Measurements from ENCODE around the gene CCDC121. TPM values are rescaled to one million over a fixed set of nuclear protein-coding genes. Genes with fewer than 3 reads are reported as not detected.
A peak's percentile ranks its signal among the peaks of the same experiment; 100 is the strongest.
"Not testable (repeated sequence)": the region's sequence is repeated elsewhere in the genome, so short reads cannot be mapped to it uniquely, and the experiment has no call there.

Gene CCDC121
- total RNA-seq, 5 donors from 2014 or later (not counting 1 experiment from before 2014, with no cell fraction given): 0.49 to 1.4 (median 1.2) TPM

DNA sequence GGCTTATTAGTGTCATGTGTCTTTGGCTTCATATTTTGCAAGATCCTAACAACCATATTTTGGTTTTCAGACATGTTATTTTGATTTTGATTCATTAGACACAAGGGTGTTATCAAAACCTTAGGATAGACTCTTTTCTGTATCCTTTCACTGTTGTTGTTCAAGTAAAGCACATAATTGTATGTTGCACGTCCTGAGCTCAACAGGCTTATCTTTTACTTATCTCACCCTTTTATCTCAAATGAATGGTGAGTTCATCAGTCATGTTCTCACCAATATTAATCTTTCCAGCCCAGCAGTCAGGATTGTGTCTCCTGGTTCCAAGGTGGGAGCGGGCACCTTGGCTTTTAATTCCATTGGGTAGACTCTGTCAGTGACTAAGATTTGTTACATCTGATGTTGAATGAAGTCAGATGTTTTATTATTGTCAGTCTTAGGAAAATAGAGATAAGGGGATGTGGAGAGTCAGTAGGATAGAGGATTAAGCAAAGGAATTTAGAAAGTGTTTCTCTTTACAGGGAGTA is 12.0 kb upstream of the CCDC121 start:
- no peaks in the 10 kb centered on the region for H3K27me3 ChIP-seq (replicated peaks in 1 of 2; ENCODE audit: control insufficient read depth in 2 of 2, extremely low read depth in 1 of 2, insufficient read depth in 2 of 2, low read length in 1 of 2)
- WGBS (ENCODE audit: insufficient coverage): 100% methylated on average over 1 of the region's 2 CpGs
- H3K4me1 Mint-ChIP-seq: peaks cover 4 to 14% (median 14%) of the 10 kb centered on the region in 3 donors
- ChIA-PET POLR2A (interaction anchor here in 1 of 2 donors (1.0 kb wide), 1 partner anchor 10 kb away, joined by 3 read pairs; no protein-coding TSS in a partner anchor), CTCF (interaction anchor here in 1 of 2 donors (1.4 kb wide), 1 partner anchor 43 kb away, joined by 4 read pairs; no protein-coding TSS in a partner anchor)
- no peak overlapping the region for H3K4me3 Mint-ChIP-seq
- no peaks in the 10 kb centered on the region for H3K27me3 Mint-ChIP-seq
- peaks cover 19 to 79% of the 10 kb centered on the region in 2 donors for H3K36me3 ChIP-seq (ENCODE audit: control insufficient read depth in 2 of 2, extremely low read depth in 1 of 2, insufficient read depth in 1 of 2, low read length in 1 of 2)
- no peak for ATAC-seq (replicated peaks in 1 of 4)
- H3K4me1 ChIP-seq (ENCODE audit: control insufficient read depth in 1 of 2, extremely low read depth in 1 of 2, insufficient read depth in 2 of 2, low read length in 2 of 2): no peaks in the 10 kb centered on the region
- H3K27ac Mint-ChIP-seq: no peak overlapping the region
- no peaks in the 10 kb centered on the region for H3K9me3 Mint-ChIP-seq
- no peak for DNase-seq
- peaks cover 50% of the 10 kb centered on the region for H3K36me3 Mint-ChIP-seq
- no peaks in the 10 kb centered on the region for H3K9me3 ChIP-seq
- no peak overlapping the region for H3K4me3 ChIP-seq (ENCODE audit: control insufficient read depth in 1 of 2, extremely low read depth in 1 of 2, low read length in 1 of 2)
- no peak overlapping the region for H3K27ac ChIP-seq (ENCODE audit: low read length)

DNA sequence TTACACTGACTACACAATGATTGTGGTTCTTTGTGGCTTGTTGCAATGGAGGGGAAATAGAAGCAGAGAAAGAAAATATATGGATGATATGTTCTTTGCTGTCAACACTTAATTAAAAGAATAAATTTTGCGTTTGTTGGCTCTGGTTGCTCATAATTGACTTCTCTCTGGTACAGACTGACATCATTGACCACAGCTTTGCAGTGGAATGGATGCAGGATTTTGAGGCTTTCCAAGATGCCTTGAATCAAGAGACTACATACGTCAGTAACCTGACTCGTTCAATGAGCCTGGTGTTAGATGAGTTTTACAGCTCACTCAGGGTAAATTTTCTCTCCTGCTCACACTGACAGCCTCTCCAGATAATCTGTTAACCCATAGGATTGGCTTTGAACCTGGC is 9.9 kb upstream of the CCDC121 start:
- Histone ChIP-seq H3K36me3 (ENCODE audit: control insufficient read depth in 2 of 2, extremely low read depth in 1 of 2, insufficient read depth in 1 of 2, low read length in 1 of 2) (peaks cover 16 to 85% of the 10 kb centered on the region in 2 donors), H3K27me3 (replicated peaks in 1 of 2; ENCODE audit: control insufficient read depth in 2 of 2, extremely low read depth in 1 of 2, insufficient read depth in 2 of 2, low read length in 1 of 2) (no peaks in the 10 kb centered on the region), H3K27ac (ENCODE audit: low read length) (no peak overlapping the region), H3K4me1 (ENCODE audit: control insufficient read depth in 1 of 2, extremely low read depth in 1 of 2, insufficient read depth in 2 of 2, low read length in 2 of 2) (no peaks in the 10 kb centered on the region), H3K9me3 (no peaks in the 10 kb centered on the region), H3K4me3 (ENCODE audit: control insufficient read depth in 1 of 2, extremely low read depth in 1 of 2, low read length in 1 of 2) (no peak overlapping the region)
- no peaks in the 10 kb centered on the region for H3K27me3 Mint-ChIP-seq
- H3K27ac Mint-ChIP-seq: peak overlapping the region; percentile 48 to 83
- peaks cover 60% of the 10 kb centered on the region for H3K36me3 Mint-ChIP-seq
- no peaks in the 10 kb centered on the region for H3K9me3 Mint-ChIP-seq
- no peak for DNase-seq
- CTCF ChIA-PET: no interaction called here
- 100% methylated on average over 1 of the region's 3 CpGs for WGBS (ENCODE audit: insufficient coverage)
- peaks cover 9 to 14% (median 14%) of the 10 kb centered on the region in 3 donors for H3K4me1 Mint-ChIP-seq
- no peak for ATAC-seq (replicated peaks in 1 of 4)
- POLR2A ChIA-PET: no interaction called here
- no peak overlapping the region for H3K4me3 Mint-ChIP-seq

DNA sequence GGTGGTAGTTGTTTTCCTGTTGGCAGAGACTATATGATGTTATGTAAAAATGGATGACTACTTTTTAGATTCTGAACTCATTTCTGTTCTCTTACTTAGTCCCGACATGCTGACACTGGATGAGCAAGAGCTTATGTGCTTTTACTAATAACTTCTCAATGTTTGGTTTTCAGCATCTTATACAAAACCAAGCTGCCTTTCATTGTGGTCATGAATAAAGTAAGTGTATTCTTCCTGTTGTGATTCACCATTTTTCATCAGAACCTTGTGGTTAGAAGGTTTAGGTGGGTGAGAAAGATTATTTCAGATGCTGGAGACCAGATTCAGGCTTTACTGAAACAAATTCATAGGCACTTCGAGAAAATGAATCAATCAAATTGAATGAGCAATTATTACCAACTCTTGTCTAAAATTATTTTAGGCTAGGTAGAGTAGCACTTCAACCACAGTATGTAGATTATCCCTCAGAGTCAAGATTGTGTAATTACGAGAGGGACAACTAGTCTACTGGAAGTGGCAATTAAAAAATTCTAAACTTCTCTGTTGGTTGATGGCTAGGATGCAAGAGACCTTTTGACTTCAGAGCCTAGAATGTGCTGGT is 9.3 kb upstream of the CCDC121 start:
- Histone ChIP-seq H3K4me3 (ENCODE audit: control insufficient read depth in 1 of 2, extremely low read depth in 1 of 2, low read length in 1 of 2) (no peak overlapping the region), H3K4me1 (ENCODE audit: control insufficient read depth in 1 of 2, extremely low read depth in 1 of 2, insufficient read depth in 2 of 2, low read length in 2 of 2) (no peaks in the 10 kb centered on the region), H3K27me3 (replicated peaks in 1 of 2; ENCODE audit: control insufficient read depth in 2 of 2, extremely low read depth in 1 of 2, insufficient read depth in 2 of 2, low read length in 1 of 2) (no peaks in the 10 kb centered on the region), H3K36me3 (ENCODE audit: control insufficient read depth in 2 of 2, extremely low read depth in 1 of 2, insufficient read depth in 1 of 2, low read length in 1 of 2) (peaks cover 16 to 87% of the 10 kb centered on the region in 2 donors), H3K9me3 (no peaks in the 10 kb centered on the region), H3K27ac (ENCODE audit: low read length) (peak overlapping the region; percentile 32)
- Mint-ChIP-seq H3K27me3 (no peaks in the 10 kb centered on the region), H3K9me3 (no peaks in the 10 kb centered on the region), H3K36me3 (peaks cover 62% of the 10 kb centered on the region), H3K4me1 (peaks cover 9 to 14% (median 14%) of the 10 kb centered on the region in 3 donors), H3K27ac (peak overlapping the region; percentile 80 to 83), H3K4me3 (peak overlapping the region in 1 of 3 donors; percentile 44)
- ChIA-PET POLR2A (no interaction called here), CTCF (no interaction called here)
- ATAC-seq (replicated peaks in 1 of 4): peak; percentile 35 to 85 (median 52)
- no CpG with 5 or more reads among the region's 3 CpGs for WGBS (ENCODE audit: insufficient coverage)
- peak in 1 of 35 experiments; percentile 27 for DNase-seq

DNA sequence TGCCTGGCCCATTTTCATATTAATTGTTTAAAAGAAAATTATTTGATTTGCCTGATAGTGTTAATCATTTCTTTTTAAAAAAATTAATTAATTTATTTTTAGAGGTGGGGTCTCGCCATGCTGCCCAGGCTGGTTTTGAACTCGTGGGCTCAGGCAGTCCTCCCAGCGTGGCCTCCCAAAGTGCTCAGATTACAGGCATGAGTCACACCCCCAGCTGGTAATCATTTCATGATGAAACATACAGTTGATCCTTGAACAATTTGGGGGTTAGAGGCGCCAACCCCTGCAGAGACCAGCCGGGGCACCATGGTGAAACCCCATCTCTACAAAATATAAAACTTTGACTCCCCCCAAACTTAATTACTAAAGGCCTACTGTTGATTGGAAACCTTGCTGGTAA is 8.0 kb upstream of the CCDC121 start:
- ChIA-PET POLR2A (no interaction called here), CTCF (no interaction called here)
- no peaks in the 10 kb centered on the region for H3K9me3 ChIP-seq
- no peak for DNase-seq
- H3K4me3 Mint-ChIP-seq: no peak overlapping the region
- H3K9me3 Mint-ChIP-seq: no peaks in the 10 kb centered on the region
- H3K36me3 Mint-ChIP-seq: peaks cover 67% of the 10 kb centered on the region
- peaks cover 9 to 22% (median 16%) of the 10 kb centered on the region in 3 donors for H3K4me1 Mint-ChIP-seq
- no peaks in the 10 kb centered on the region for H3K4me1 ChIP-seq (ENCODE audit: control insufficient read depth in 1 of 2, extremely low read depth in 1 of 2, insufficient read depth in 2 of 2, low read length in 2 of 2)
- no peaks in the 10 kb centered on the region for H3K27me3 Mint-ChIP-seq
- H3K27me3 ChIP-seq (replicated peaks in 1 of 2; ENCODE audit: control insufficient read depth in 2 of 2, extremely low read depth in 1 of 2, insufficient read depth in 2 of 2, low read length in 1 of 2): no peaks in the 10 kb centered on the region
- H3K27ac ChIP-seq (ENCODE audit: low read length): no peak overlapping the region
- no peak overlapping the region for H3K27ac Mint-ChIP-seq
- no peak for ATAC-seq (replicated peaks in 1 of 4)
- peaks cover 13 to 90% of the 10 kb centered on the region in 2 donors for H3K36me3 ChIP-seq (ENCODE audit: control insufficient read depth in 2 of 2, extremely low read depth in 1 of 2, insufficient read depth in 1 of 2, low read length in 1 of 2)
- no peak overlapping the region for H3K4me3 ChIP-seq (ENCODE audit: control insufficient read depth in 1 of 2, extremely low read depth in 1 of 2, low read length in 1 of 2)
- WGBS (ENCODE audit: insufficient coverage): no CpG with 5 or more reads among the region's 5 CpGs

DNA sequence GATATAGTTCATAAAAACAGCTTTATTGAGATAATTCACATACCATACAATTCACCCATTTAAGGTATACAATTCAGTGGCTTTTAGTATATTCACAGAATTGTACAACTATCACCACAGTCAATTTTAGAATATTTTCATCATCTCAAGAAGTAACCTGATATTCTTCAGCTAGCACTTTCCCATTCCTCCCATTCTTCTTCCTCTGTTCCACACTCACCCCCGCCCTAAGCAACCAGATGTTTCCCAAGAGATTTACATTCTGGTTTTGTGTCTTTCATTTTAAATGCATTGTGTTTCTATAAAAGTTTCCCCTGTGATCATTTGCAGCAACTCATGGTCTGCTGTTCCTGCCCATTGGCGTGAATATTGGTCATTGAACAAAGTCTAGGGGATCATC is 5.5 kb upstream of the CCDC121 start:
- peaks cover 63% of the 10 kb centered on the region for H3K36me3 Mint-ChIP-seq
- CTCF ChIA-PET: interaction anchor here in 1 of 2 donors (1.0 kb wide), 1 partner anchor 11 kb away, joined by 3 read pairs; no protein-coding TSS in a partner anchor
- no peak overlapping the region for H3K27ac ChIP-seq (ENCODE audit: low read length)

DNA sequence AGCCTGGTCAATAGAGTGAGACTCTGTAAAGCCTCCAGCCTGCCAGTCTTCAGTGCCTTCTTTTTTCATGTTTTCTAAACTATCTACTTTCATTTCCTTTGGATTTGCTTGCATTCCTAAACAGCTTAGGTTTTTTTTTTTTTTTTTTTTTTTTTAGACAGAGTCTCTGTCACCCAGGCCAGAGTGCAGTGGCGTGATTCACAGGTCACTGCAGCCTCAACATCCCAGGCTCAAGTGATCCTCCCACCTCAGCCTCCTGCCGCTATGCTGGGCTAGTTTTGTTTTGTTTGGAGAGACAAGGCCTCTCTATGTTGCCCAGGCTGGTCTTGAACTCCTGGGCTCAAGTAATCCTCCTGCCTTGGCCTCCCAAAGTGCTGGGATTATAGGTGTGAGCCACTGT is 1.4 kb upstream of the CCDC121 start:
- not testable (repeated sequence) for ATAC-seq (replicated peaks in 1 of 4); H3K9me3 ChIP-seq; H3K4me3 ChIP-seq (ENCODE audit: control insufficient read depth in 1 of 2, extremely low read depth in 1 of 2, low read length in 1 of 2); H3K9me3 Mint-ChIP-seq; H3K27me3 ChIP-seq (replicated peaks in 1 of 2; ENCODE audit: control insufficient read depth in 2 of 2, extremely low read depth in 1 of 2, insufficient read depth in 2 of 2, low read length in 1 of 2); H3K27ac ChIP-seq (ENCODE audit: low read length); H3K4me3 Mint-ChIP-seq; H3K27ac Mint-ChIP-seq; DNase-seq; H3K27me3 Mint-ChIP-seq
- CTCF ChIA-PET: interaction anchor here in 1 of 2 donors (0.6 kb wide), 1 partner anchor 34 kb away, joined by 3 read pairs; the partner anchor contains the start of gene SLC4A1AP
- POLR2A ChIA-PET: interaction anchor here in 1 of 2 donors (0.6 kb wide), 1 partner anchor 49 kb away, joined by 6 read pairs; no protein-coding TSS in a partner anchor
- Mint-ChIP-seq H3K36me3 (peaks cover 38% of the 10 kb centered on the region), H3K4me1 (peaks cover 12 to 40% (median 30%) of the 10 kb centered on the region in 3 donors)
- Histone ChIP-seq H3K36me3 (ENCODE audit: control insufficient read depth in 2 of 2, extremely low read depth in 1 of 2, insufficient read depth in 1 of 2, low read length in 1 of 2) (peaks cover 5 to 41% of the 10 kb centered on the region in 2 donors), H3K4me1 (ENCODE audit: control insufficient read depth in 1 of 2, extremely low read depth in 1 of 2, insufficient read depth in 2 of 2, low read length in 2 of 2) (peaks cover 12 to 22% of the 10 kb centered on the region in 2 experiments)
- no CpG with 5 or more reads among the region's 2 CpGs for WGBS (ENCODE audit: insufficient coverage)

More for the DNA sequence above, 5.5 kb upstream of the CCDC121 start:
- WGBS (ENCODE audit: insufficient coverage): 100% methylated on average over 1 of the region's 2 CpGs
- Histone ChIP-seq H3K36me3 (ENCODE audit: control insufficient read depth in 2 of 2, extremely low read depth in 1 of 2, insufficient read depth in 1 of 2, low read length in 1 of 2) (peaks cover 5 to 79% of the 10 kb centered on the region in 2 donors), H3K4me3 (ENCODE audit: control insufficient read depth in 1 of 2, extremely low read depth in 1 of 2, low read length in 1 of 2) (no peak overlapping the region), H3K27me3 (replicated peaks in 1 of 2; ENCODE audit: control insufficient read depth in 2 of 2, extremely low read depth in 1 of 2, insufficient read depth in 2 of 2, low read length in 1 of 2) (no peaks in the 10 kb centered on the region), H3K9me3 (no peaks in the 10 kb centered on the region), H3K4me1 (ENCODE audit: control insufficient read depth in 1 of 2, extremely low read depth in 1 of 2, insufficient read depth in 2 of 2, low read length in 2 of 2) (peaks cover 5 to 12% of the 10 kb centered on the region in 2 experiments)
- DNase-seq: no peak
- H3K4me1 Mint-ChIP-seq: peaks cover 16 to 38% (median 31%) of the 10 kb centered on the region in 3 donors
- no peak overlapping the region for H3K27ac Mint-ChIP-seq
- H3K4me3 Mint-ChIP-seq: no peak overlapping the region
- ATAC-seq (replicated peaks in 1 of 4): no peak
- H3K27me3 Mint-ChIP-seq: no peaks in the 10 kb centered on the region
- no peaks in the 10 kb centered on the region for H3K9me3 Mint-ChIP-seq
- POLR2A ChIA-PET: no interaction called here

Measured in T-cell (primary cell).